ENCODE measurements around the gene SFT2D3. TPM values are rescaled to one million over a fixed set of nuclear protein-coding genes. Genes with fewer than 3 reads are reported as not detected.

The SFT2D3 gene
- polyA plus RNA-seq, 1 donor from 2014 or later = 6.2 TPM

DNA sequence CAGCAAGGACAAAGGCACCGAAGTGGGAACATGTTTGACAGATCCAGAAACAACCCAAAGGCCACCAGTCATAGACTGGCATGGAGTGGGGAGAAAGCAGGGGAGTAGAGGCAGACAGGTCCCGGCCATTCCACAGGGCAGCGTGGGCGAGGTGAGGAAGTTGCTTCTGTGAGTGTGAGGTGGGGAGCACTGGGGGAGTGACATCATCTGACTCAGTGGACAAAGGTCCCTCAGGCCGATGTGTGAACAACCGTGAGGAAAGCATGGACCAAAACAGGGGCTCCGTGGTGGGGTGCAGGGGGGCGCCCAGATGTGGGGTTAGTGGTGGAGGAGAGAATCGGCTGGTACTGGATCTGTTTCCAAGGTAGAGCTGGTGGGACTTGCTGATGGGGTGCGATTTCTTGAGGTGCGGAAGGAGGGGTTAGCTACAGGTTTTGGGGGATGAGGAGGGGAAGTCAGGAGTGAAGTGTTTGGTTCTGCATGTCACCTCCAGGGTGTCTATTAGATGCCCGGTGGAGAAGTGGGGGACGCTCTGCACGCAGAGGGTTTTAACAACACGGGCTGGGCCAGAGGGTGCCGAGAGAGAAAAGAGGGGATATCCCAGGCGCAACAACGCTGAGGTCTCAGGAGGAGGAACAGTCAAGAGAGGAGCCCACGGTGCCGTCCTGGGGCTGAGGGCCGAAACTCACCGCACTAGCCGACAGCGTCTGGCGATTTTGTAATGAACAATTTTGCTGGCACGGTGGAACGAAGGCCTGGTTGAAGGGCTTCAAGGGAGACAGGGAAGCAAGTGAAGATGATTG lies 2.5 kb upstream of the SFT2D3 start:
- Histone ChIP-seq H3K9me2 (ENCODE audit: insufficient read depth, low read length) (no peaks in the 10 kb centered on the region), H3K9ac (ENCODE audit: low read length) (no peak overlapping the region), H4K20me1 (ENCODE audit: insufficient read depth) (no peaks in the 10 kb centered on the region), H3K4me3 (ENCODE audit: low read length) (no peak overlapping the region), H3K27me3 (ENCODE audit: insufficient read depth, low read depth, low read length) (peaks cover 2% of the 10 kb centered on the region), H3F3A (ENCODE audit: insufficient read depth, low read length, poor library complexity, severe bottlenecking) (peaks cover 10% of the 10 kb centered on the region), H2AFZ (ENCODE audit: low read depth, low read length) (no peak overlapping the region), H3K27ac (ENCODE audit: low read length) (no peak overlapping the region), H3K4me2 (ENCODE audit: low read length) (no peak overlapping the region), H3K36me3 (ENCODE audit: insufficient read depth, low read length) (peaks cover 7% of the 10 kb centered on the region), H3K9me3 (ENCODE audit: low read length) (no peaks in the 10 kb centered on the region), H3K79me2 (replicated peaks; ENCODE audit: insufficient read depth, low read length) (peaks cover 9% of the 10 kb centered on the region)
- TF ChIP-seq EZH2 (IDR thresholded peaks at IDR 0.05; ENCODE audit: borderline replicate concordance, insufficient read depth, low read length, poor library complexity, severe bottlenecking) (no peak), SMC3 (conservative IDR thresholded peaks at IDR 0.05; ENCODE audit: poor library complexity) (no peak), TAF1 (IDR thresholded peaks at IDR 0.05; ENCODE audit: low read depth) (no peak), MXI1 (conservative IDR thresholded peaks at IDR 0.05; ENCODE audit: poor library complexity, severe bottlenecking) (no peak), EP300 (conservative IDR thresholded peaks at IDR 0.05; ENCODE audit: poor library complexity, severe bottlenecking) (no peak), POLR2AphosphoS5 (IDR thresholded peaks at IDR 0.05) (no peak), RAD21 (conservative IDR thresholded peaks at IDR 0.05) (no peak)
- TF ChIP-seq, protein P1, sequence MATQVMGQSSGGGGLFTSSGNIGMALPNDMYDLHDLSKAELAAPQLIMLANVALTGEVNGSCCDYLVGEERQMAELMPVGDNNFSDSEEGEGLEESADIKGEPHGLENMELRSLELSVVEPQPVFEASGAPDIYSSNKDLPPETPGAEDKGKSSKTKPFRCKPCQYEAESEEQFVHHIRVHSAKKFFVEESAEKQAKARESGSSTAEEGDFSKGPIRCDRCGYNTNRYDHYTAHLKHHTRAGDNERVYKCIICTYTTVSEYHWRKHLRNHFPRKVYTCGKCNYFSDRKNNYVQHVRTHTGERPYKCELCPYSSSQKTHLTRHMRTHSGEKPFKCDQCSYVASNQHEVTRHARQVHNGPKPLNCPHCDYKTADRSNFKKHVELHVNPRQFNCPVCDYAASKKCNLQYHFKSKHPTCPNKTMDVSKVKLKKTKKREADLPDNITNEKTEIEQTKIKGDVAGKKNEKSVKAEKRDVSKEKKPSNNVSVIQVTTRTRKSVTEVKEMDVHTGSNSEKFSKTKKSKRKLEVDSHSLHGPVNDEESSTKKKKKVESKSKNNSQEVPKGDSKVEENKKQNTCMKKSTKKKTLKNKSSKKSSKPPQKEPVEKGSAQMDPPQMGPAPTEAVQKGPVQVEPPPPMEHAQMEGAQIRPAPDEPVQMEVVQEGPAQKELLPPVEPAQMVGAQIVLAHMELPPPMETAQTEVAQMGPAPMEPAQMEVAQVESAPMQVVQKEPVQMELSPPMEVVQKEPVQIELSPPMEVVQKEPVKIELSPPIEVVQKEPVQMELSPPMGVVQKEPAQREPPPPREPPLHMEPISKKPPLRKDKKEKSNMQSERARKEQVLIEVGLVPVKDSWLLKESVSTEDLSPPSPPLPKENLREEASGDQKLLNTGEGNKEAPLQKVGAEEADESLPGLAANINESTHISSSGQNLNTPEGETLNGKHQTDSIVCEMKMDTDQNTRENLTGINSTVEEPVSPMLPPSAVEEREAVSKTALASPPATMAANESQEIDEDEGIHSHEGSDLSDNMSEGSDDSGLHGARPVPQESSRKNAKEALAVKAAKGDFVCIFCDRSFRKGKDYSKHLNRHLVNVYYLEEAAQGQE (IDR thresholded peaks at IDR 0.05; ENCODE audit: borderline replicate concordance) = no peak
- TF ChIP-seq, protein P2, sequence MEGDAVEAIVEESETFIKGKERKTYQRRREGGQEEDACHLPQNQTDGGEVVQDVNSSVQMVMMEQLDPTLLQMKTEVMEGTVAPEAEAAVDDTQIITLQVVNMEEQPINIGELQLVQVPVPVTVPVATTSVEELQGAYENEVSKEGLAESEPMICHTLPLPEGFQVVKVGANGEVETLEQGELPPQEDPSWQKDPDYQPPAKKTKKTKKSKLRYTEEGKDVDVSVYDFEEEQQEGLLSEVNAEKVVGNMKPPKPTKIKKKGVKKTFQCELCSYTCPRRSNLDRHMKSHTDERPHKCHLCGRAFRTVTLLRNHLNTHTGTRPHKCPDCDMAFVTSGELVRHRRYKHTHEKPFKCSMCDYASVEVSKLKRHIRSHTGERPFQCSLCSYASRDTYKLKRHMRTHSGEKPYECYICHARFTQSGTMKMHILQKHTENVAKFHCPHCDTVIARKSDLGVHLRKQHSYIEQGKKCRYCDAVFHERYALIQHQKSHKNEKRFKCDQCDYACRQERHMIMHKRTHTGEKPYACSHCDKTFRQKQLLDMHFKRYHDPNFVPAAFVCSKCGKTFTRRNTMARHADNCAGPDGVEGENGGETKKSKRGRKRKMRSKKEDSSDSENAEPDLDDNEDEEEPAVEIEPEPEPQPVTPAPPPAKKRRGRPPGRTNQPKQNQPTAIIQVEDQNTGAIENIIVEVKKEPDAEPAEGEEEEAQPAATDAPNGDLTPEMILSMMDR (IDR thresholded peaks at IDR 0.05; ENCODE audit: poor library complexity, severe bottlenecking) = no peak

DNA sequence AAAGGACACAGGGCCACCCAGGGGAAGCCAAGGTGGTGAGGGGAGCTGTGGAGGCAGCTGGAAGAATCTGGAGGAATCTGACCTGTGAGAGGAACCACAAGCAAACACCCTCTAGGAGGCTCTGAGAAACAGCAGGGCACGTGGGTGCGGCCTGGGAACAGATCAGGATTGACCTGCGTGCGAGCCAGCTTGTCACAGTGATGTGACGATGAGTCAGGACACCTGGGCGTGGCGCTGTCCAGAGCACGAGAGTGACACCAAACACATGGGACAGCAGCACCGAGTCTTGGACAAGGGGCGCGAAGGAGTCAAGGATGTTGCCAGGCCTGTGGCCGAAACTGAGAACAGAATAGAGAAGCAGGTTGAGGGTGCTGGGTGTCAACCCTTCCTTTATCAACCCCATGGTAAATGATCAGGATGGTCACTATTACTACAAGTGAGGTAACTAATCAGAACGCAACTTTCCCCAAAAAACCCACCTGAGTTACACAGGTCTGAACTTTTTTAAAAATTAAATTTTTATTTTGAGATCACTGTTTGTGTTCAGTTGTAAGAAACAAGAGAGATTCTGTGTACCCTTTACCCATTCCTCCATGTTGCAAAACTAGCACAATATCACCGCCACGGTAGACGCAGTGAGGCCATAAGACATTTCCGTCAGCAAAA lies 637 bp upstream of the SFT2D3 start:
- Histone ChIP-seq H3K4me2 (ENCODE audit: low read length) (peak overlapping the region; percentile 94), H3K9ac (ENCODE audit: low read length) (peak overlapping the region; percentile 80), H3F3A (ENCODE audit: insufficient read depth, low read length, poor library complexity, severe bottlenecking) (peaks cover 10% of the 10 kb centered on the region), H3K9me3 (ENCODE audit: low read length) (no peaks in the 10 kb centered on the region), H2AFZ (ENCODE audit: low read depth, low read length) (peak overlapping the region; percentile 86), H3K27me3 (ENCODE audit: insufficient read depth, low read depth, low read length) (peaks cover under 1% of the 10 kb centered on the region), H3K79me2 (replicated peaks; ENCODE audit: insufficient read depth, low read length) (peaks cover 20% of the 10 kb centered on the region), H3K9me2 (ENCODE audit: insufficient read depth, low read length) (no peaks in the 10 kb centered on the region), H3K27ac (ENCODE audit: low read length) (peak overlapping the region; percentile 85), H4K20me1 (ENCODE audit: insufficient read depth) (no peaks in the 10 kb centered on the region), H3K36me3 (ENCODE audit: insufficient read depth, low read length) (peaks cover 7% of the 10 kb centered on the region), H3K4me3 (ENCODE audit: low read length) (peak overlapping the region; percentile 85)
- TF ChIP-seq MXI1 (conservative IDR thresholded peaks at IDR 0.05; ENCODE audit: poor library complexity, severe bottlenecking) (no peak), EZH2 (IDR thresholded peaks at IDR 0.05; ENCODE audit: borderline replicate concordance, insufficient read depth, low read length, poor library complexity, severe bottlenecking) (no peak), TAF1 (IDR thresholded peaks at IDR 0.05; ENCODE audit: low read depth) (no peak), EP300 (conservative IDR thresholded peaks at IDR 0.05; ENCODE audit: poor library complexity, severe bottlenecking) (no peak), POLR2AphosphoS5 (IDR thresholded peaks at IDR 0.05) (no peak), RAD21 (conservative IDR thresholded peaks at IDR 0.05) (no peak), SMC3 (conservative IDR thresholded peaks at IDR 0.05; ENCODE audit: poor library complexity) (no peak)
- TF ChIP-seq, protein P2 (IDR thresholded peaks at IDR 0.05; ENCODE audit: poor library complexity, severe bottlenecking) = no peak
- TF ChIP-seq, protein P1 (IDR thresholded peaks at IDR 0.05; ENCODE audit: borderline replicate concordance) = no peak
